AG04449 (cell line): ENCODE data around the gene RALA.

ENCODE experiments used
- CTCF ChIA-PET: fragments of 350-600 bp; formaldehyde crosslinking; extraction: SDS; loops from one replicate; lab custom pipeline; 2021; ENCODE audit warnings: antibody characterized with exemption; lab: Yijun Ruan, JAX
- POLR2A ChIA-PET: fragments of 400-600, 350-600 bp; formaldehyde crosslinking; extraction: SDS; loops from one replicate; lab custom pipeline; 2020; ENCODE audit warnings: antibody characterized with exemption, inconsistent platforms; lab: Yijun Ruan, JAX
- DNase-seq: peaks from one replicate; pipeline ENCODE4 v3.0.0-alpha.2; 2010; ENCODE audit warnings: low read depth, low spot score
- H3K4me3 ChIP-seq: 2 replicates; pipeline ENCODE4 v1.5.1; 2011; ENCODE audit warnings: low read depth, mild to moderate bottlenecking, control low read depth, low read length
- CTCF ChIP-seq: IDR thresholded peaks from one replicate; pipeline ENCODE4 v1.5.1; 2011; ENCODE audit warnings: mild to moderate bottlenecking, moderate library complexity, low read length, control low read depth, inconsistent platforms; ENCODE audit not compliant: insufficient read depth; ENCODE audit errors: missing control alignments

The RALA gene

GRCh38 chr7:39594988-39595620, 28.3 kb upstream of the RALA start:
- no peak overlapping the region for H3K4me3 ChIP-seq
- no peak for TF ChIP-seq CTCF
- CTCF ChIA-PET: interaction anchor here (0.6 to 1.1 kb wide), 2 partner anchors 15 to 151 kb away, joined by 4 to 5 read pairs; no protein-coding TSS in a partner anchor
- POLR2A ChIA-PET: no interaction called here
- no peak for DNase-seq

- DNase-seq: no peak
- ChIA-PET CTCF (no interaction called here), POLR2A (no interaction called here)
- no peak for TF ChIP-seq CTCF
- H3K4me3 ChIP-seq: no peak overlapping the region
Observed at GRCh38 chr7:39602351-39602750, 21.0 kb upstream of the RALA start.

- H3K4me3 ChIP-seq: no peak overlapping the region
- POLR2A ChIA-PET: no interaction called here
- CTCF ChIA-PET: interaction anchor here (0.9 to 1.6 kb wide), 2 partner anchors 12 to 144 kb away, joined by 3 to 4 read pairs; no protein-coding TSS in a partner anchor
- no peak for DNase-seq
- no peak for TF ChIP-seq CTCF
Observed at GRCh38 chr7:39603924-39604323, 19.4 kb upstream of the RALA start.

- no peak for DNase-seq
- no peak for TF ChIP-seq CTCF
- POLR2A ChIA-PET: interaction anchor here (1.2 kb wide), 1 partner anchor 18 kb away, joined by 3 read pairs; the partner anchor contains the start of gene RALA
- H3K4me3 ChIP-seq: no peak overlapping the region
- CTCF ChIA-PET: interaction anchor here (0.8 to 1.7 kb wide), 4 partner anchors 8 to 143 kb away, joined by 3 to 7 read pairs (median 4); no protein-coding TSS in a partner anchor
Observed at GRCh38 chr7:39605087-39605486, 18.3 kb upstream of the RALA start.

GRCh38 chr7:39606352-39606751, 17.0 kb upstream of the RALA start:
- TF ChIP-seq CTCF: no peak
- POLR2A ChIA-PET: interaction anchor here (0.8 kb wide), 1 partner anchor 17 kb away, joined by 3 read pairs; the partner anchor contains the start of gene RALA
- DNase-seq: no peak
- CTCF ChIA-PET: interaction anchor here (1.5 to 1.7 kb wide), 2 partner anchors 15 to 140 kb away, joined by 3 to 7 read pairs; no protein-coding TSS in a partner anchor
- H3K4me3 ChIP-seq: no peak overlapping the region

GRCh38 chr7:39606941-39607340, 16.4 kb upstream of the RALA start:
- H3K4me3 ChIP-seq: no peak overlapping the region
- no peak for DNase-seq
- ChIA-PET CTCF (no interaction called here), POLR2A (no interaction called here)
- no peak for TF ChIP-seq CTCF
